ENCODE measurements around the gene LRRD1.
"Not testable (repeated sequence)": the region's sequence is repeated elsewhere in the genome, so short reads cannot be mapped to it uniquely, and the experiment has no call there.

LRRD1 gene

DNA sequence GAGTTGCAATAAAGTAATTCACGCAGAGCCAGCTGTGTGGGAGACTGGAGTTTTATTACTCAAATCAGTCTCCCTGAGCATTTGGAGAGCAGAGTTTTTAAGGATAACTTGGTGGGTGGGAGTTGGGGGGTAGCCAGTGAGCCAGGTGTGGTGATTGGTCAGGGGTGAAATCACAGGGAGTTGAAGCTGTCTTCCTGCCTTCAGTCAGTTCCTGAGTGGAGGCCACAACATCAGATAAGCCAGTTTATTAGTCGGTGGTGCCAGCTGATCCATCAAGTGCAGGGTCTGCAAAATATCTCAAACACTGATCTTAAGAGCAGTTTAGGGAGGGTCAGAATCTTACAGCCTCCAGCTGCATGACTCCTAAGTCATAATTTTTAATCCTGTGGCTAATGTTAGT, 41.4 kb downstream of the LRRD1 start:
- no peak for DNase-seq

DNA sequence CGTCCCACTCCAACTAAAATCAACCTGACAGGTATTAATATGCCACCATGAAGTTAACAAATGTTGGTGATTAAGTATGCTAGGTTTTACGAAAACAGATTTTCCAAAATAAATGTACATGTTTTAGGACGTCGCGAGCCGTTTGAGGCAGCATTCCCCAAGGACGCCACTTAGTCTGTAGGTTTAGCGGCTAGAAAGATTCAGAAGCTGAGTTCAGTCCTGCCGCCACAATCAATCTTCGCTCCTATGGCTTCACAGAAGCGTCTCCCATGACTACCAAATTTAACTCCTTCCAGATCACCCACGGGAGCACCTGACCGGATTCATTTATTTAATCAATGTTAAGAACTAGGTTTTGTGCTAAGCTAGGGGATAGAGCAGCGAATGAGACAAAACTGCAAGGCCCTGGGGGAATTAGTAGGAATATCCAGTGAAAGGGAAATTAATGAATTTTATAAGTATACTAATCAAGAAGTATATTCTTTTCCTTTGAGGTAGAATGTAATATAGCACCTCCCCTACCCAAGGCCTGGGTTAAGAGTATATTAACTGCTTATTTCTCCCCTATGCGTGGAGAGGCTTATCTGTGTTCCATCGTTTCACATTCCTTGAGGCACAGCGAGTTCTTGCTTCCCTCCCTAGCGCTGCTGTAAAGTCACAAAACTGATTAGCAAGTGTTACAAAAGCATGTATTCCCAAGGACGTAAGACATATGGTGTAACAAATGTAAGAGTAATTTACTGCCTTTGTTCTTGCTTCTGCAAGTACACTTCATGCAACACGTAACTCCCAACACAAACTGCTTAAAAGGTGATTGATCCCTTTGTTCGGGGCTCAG, 43.7 kb downstream of the LRRD1 start:
- DNase-seq, result no peak

DNA sequence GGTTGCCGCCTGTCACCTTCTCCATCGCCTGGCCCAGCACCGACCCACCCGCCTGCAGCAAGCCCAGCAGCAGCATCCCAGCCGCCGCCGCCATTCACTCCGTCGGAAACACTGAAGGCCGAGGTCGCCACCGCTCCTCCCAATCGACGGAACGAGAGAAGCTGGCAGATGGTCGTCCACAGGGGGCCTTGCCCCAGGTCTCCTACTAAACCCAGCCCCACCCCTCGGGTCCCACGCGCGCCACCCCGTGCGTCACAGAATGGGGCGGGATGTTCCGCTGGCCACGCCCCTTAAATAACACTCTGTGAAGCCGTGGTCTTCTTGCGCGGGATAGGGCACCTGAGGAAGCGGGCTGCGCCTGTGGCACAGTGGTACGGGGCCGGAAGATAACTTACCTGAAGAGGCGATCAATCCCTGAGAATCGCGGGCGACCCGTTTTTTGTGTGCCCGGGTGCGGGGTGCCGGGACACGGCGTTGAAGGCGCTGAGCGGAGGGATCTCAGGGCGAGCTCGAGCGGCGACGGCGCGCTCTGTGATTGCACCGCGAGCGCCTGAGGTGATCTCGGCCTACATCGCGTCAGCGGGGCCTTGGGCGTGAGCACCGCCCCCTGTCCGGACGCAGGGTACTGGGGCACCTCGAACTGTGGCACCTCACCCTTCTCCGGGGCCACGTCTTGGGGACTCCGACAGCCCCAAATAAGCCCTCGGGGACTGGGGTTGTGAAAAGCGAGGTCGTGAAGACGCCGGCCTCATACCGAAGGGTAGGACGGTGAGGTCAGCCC, 44.5 kb downstream of the LRRD1 start, which contains the start of gene CYP51A1:
Gene CYP51A1 (minus strand): TSS at position 207 of the 781 bp plus-strand sequence. CDS start 113 bp downstream, at position 94.
- peak; percentile 95 for DNase-seq

DNA sequence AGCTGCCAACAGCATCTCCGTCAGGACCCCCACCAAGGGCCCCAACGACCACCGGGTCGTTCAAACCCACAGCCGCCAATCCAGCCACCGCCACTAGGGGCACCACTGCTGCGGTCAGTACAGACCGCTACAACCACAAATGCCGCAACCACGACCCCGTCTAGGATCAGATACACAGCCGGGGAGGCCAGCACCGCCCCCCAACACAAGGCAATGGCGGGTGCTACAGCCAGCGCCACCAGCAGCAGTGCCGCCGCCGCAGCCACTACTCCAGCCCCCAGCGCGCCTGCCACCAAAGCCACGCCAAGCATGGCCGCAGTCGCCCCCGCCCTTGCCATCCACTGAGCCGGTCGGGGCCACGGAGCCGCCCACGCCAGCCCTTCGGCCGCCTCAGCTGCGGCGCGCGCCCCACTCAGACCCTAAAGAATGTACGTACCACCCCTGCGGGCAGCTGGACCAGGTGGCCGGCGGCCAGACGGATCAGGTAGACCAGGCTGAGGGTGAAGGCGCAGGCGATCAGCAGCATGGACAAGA, 45.1 kb downstream of the LRRD1 start:
- DNase-seq, result peak; percentile 77

DNA sequence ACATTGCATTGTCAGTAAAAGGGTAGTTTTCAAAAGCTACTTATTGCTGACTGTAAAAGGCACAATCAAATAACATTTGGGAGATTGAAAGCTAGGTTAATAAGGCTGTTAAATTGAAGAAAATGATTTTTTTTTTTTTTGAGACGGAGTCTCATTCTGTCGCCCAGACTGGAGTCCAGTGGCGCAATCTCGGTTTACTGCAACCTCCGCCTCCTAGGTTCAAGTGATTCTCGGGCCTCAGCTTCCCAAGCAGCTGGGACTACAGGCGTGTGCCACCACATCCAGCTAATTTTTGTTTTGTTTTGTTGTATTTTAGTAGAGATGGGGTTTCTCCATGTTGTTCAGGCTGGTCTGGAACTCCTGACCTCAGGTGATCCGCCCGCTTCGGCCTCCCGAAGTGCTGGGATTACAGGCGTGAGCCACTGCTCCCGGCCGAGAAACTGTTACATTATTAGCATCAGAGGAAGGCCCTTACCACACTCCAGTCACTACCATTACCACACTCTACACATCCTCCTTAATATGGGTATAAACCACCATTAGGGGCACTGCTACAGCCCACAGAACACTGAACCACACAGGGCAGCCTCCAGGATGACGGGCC, 45.7 kb downstream of the LRRD1 start:
- no peak for DNase-seq

DNA sequence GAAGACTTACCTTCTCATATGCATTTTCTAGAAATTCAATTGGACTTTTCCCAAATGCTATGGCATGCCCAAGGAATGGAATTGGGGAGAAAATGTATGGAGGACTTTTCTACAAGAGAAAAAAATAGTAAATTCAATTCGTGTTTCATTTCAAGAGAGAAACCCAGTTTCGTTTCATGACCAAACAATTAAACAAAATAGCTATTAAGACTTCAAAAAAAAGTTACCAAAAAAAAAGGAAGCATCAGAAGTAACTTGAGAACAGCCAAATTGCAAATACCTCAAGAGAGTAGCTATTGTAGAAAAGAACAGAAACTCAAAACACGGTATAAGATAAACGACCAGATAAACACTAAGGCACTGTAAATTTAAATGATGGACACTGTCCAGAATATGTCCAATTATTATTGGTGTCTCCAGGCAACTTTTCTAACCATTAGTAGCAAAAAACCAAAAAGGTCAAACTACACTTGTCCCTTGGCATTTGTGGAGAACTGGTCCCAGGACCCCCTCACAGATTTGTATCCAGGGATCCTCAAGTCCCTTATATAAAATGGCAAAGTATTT, 47.1 kb downstream of the LRRD1 start:
- DNase-seq, result no peak

DNA sequence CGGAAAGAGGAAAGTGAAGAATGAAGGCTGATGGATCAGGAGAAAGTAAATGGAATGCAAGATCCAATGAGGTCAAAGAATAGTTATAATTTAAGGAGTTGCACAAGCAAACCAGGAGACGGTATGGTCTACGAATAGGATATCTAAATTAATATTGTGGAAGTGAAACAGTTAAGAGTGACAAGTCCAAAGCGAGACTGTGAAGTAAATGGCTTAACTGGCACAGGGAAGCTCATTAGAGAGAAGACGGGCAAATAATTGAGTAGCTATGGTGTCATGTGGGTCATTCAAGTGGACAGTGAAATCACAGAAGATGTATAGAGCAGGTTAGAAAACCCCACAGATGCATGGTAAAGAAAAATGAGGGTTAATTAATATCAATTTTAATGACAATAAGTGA, 47.8 kb downstream of the LRRD1 start:
- DNase-seq, result no peak

DNA sequence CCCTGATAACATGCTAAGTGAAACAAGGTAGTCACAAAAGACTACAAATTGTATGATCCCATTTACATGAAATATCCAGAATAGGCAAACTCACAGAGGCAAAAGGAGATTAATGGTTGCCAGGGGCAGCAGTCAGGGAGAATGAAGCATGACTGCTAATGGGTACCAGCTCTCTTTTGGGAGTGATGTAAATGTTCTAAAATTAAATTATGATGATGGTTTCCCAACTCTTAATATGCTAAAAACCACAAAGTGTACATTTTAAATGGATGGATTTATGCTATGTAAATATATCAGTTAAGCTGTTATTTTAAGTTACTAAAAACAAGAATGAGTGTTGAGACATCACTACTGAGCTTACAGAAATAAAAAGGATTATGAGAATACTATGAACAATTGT, 57.3 kb downstream of the LRRD1 start:
- DNase-seq, result no peak

DNA sequence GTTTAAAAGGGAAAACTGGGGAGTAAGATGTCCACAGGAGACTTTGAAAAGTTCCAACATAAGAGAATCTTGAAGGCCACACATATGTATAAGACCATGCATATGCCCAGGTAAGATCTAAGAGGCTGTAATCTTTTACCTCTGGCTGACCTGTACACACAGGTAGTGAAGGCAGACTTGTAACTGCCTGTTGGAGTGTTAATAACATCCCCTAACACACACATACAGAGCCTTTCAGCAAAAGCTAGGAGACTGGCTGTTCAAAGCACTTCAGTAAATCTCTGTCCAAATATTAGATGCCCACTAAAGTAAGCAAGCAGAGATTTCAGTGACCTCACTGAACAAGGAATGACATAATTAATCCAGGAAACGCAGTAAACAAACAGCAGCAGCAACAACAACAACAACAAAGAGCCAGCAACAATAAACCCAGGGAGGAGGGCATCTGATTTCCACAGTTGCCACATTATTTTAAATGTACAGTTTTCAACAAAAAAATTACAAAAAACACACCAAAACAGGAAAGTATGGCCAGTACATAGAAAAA, 59.7 kb downstream of the LRRD1 start:
- no peak for DNase-seq

DNA sequence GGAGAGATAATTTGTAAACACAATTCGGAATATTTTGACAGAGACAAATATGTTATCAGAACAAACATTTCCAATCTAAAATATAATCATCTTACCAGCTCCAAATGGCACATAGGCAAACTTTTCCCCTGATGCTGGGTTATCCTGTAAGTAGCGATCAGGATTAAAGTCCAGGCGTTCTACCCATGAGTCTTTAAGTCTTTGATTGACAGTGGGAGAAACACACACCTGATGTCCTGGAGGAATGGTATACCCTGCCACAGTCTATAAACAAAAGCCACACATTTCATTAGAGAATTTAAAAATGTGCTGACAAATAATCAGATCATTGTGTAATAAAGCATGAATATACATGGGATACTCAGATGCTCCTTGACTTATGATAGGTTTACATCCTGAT, 62.0 kb downstream of the LRRD1 start:
- DNase-seq, result no peak

DNA sequence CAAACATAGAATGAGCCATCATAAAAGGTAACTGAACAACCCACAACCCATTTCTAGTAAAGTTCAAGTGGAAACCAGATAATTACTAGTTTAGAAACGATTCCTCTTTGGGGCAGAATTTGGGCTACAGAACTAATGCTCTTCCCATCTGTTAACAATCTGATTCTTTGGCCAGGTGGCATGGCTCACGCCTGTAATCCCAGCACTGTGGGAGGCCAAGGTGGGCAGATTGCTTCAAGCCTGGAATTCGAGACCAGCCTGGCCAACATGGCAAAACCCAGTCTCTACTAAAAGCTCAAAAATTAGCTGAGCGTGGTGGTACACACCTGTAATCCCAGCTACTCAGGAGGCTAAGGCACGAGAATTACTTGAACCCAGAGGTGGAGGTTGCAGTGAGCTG, 63.1 kb downstream of the LRRD1 start:
- DNase-seq, result no peak

DNA sequence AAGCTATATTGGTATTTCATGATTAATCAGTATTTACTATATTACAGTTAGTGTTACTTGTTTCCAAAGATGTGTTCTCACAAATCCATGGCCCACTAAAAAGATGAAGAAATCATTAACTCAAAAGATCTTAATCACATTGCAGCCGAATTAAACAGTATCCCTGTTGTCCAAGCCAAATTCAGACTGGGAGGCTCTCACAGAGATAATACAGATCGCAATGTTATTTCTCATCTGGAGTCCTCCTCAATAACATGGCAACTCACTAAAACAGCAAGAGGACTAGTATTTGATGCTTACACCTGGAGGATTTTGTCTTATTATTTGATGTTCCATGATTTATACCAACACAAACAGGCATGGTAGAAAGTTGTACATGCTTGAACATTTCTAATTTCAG, 68.1 kb downstream of the LRRD1 start:
- DNase-seq, result no peak

DNA sequence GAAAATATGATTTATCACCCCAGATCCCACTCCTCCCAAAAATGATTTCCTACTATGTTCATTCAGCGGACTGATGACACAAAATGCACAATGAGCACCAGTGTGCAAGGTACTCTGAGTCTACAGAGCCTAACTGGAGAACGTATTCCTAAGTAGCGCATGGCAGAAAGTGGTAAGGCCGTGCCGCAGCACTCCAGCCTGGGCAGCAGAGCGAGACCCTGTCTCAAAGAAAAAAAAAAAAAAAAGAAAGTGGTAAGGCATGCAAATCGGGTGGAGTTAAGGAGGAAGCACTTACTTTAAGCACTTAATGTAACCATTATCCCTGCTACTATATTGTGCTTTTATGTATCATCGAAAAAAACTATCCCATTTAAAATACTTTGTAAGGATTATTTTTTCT, 70.1 kb downstream of the LRRD1 start:
- no peak for DNase-seq

DNA sequence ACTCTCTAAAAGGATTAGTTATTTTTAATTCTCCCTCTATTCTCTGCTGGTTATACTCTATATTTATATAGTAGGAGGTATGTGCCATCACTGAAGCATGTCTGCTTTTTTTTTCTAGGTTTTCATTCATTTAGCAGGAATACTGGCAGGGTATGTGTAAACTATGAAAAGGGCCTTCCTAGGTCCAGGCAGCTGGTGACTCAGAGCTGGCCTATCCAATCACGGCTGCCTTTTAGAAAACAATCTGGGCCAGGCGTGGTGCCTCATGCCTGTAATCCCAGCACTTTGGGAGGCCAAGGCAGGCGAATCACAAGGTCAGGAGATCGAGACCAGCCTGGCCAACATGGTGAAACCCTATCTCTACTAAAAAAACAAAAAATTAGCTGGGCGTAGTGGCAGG, 76.1 kb downstream of the LRRD1 start:
- not testable (repeated sequence) for DNase-seq

DNA sequence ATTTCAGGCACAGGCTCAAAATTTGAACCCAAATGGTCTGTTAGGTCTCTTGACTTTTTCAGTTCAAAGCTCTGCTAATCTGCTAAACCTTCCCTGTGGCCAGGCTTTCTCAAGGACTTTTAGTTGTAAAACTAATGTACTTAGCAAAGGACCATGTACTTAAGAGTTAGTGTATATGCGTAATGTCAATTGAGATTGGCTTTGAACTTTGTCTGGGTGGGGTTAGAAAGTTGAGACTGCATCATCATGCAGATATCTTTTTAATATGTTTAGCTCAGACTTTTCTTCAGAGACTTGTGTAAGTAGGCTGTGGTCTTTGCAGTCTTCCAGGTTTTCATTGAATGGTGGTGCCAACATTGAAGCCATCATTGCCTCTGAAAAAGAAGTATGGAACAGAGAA, 78.4 kb downstream of the LRRD1 start:
- no peak for DNase-seq

DNA sequence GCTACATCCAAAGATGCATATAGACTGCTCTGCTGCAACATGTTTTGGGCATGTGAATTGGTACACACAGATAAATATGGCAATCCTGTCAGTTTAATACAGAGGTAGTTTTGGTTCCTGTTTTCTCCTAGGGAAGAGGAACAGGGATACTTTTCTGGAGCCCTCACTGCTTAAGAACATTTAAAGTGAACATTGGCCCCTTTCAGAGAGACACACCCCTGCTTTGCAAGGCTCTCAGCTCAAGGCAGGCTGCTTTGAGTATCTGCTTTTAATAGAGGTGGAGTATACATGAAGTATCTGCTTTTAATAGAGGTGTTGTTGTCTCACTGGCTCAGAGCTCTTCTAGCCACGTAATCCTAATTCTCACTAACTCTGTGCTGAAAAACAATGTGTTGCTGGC, 83.6 kb downstream of the LRRD1 start:
- no peak for DNase-seq

Data from CD4-positive, alpha-beta T cell treated with Interleukin-21 for 1 hour (primary cell).